Hematopoietic multipotent progenitor cell treated with erythropoietin and hydrocortisone succinate and interleukin-3 and kit ligand, for 15 days (in vitro differentiated cells): ENCODE measurements around the gene CHAD.
"Not testable (repeated sequence)": the region's sequence is repeated elsewhere in the genome, so short reads cannot be mapped to it uniquely, and the experiment has no call there.

ENCODE experiments used
- DNase-seq: peaks from one replicate; pipeline ENCODE4 v3.0.0-alpha.2; 2015; ENCODE audit warnings: low spot score

Gene CHAD

GRCh38 chr17:50429793-50430192 is 38.9 kb downstream of the CHAD start:
- no peak for DNase-seq

GRCh38 chr17:50428831-50429424 is 39.8 kb downstream of the CHAD start:
- no peak for DNase-seq

- DNase-seq, result not testable (repeated sequence)
Observed at GRCh38 chr17:50428126-50428525, 40.6 kb downstream of the CHAD start.

- peak; percentile 30 for DNase-seq
Observed at GRCh38 chr17:50426814-50427787, 41.6 kb downstream of the CHAD start.

- DNase-seq, result no peak
Observed at GRCh38 chr17:50426472-50426782, 42.3 kb downstream of the CHAD start.

- peak; percentile 60 for DNase-seq
Observed at GRCh38 chr17:50425682-50426471, 42.8 kb downstream of the CHAD start, which contains the start of gene ACSF2. ACSF2 (plus strand) TSS chr17:50426218; CDS start chr17:50426262, 44 bp downstream.

- DNase-seq, result no peak
Observed at GRCh38 chr17:50424996-50425681, 43.5 kb downstream of the CHAD start.

- no peak for DNase-seq
Observed at GRCh38 chr17:50424246-50424995, 44.3 kb downstream of the CHAD start.

GRCh38 chr17:50423553-50424159 is 45.0 kb downstream of the CHAD start:
- DNase-seq, result no peak

- no peak for DNase-seq
Observed at GRCh38 chr17:50422738-50423137, 45.9 kb downstream of the CHAD start.

GRCh38 chr17:50421308-50422051 is 47.2 kb downstream of the CHAD start:
- DNase-seq, result peak; percentile 45

- DNase-seq, result no peak
Observed at GRCh38 chr17:50420419-50421112, 48.1 kb downstream of the CHAD start.

- not testable (repeated sequence) for DNase-seq
Observed at GRCh38 chr17:50419577-50419976, 49.1 kb downstream of the CHAD start.

- no peak for DNase-seq
Observed at GRCh38 chr17:50414808-50415207, 53.9 kb downstream of the CHAD start.
